GM19099 (cell line): ENCODE data around the gene PTBP3.

Source experiments
- POLR2A ChIP-seq: IDR thresholded peaks from 3 replicates; pipeline ENCODE4 v1.6.1; 2011; ENCODE audit warnings: low read depth; ENCODE audit not compliant: insufficient read length; ENCODE audit errors: extremely low read depth

Gene PTBP3

DNA sequence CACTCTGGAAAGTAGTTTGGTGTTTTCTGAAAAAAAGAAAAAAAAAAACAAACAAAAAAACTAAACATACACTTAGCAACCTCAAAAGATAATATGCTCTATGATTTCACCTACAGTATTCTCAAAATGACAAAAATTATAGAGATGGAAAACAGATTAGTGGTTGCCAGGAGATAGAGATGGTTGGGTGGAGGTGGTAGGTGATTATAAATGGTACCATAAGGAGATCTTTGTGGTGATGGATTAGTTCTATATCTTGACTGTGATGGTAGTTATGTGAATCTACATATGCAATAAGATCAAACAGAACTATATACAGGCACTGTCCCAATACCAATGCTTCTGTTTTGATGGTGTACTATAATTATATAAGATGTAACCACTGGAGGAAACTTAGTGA lies 32.0 kb downstream of the PTBP3 start:
- no peak for TF ChIP-seq POLR2A

DNA sequence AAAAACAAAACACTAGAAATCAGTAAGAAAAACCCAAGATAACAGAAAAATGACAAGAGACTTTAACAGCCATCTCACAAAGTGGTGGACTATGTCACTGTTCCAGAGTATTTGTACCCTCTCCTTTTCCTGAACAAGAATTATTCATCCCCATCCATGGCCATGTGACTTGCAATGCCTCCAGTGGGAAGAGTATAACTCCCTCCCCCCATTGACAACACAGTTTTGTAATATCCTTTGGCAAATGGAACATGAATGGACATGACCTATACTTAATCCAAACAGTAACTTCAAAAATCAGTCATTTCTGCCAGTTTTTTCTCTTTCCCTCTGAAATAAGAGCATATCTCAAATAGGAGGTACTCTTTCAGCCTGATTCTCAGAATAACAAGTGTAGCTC lies 33.9 kb downstream of the PTBP3 start:
- TF ChIP-seq POLR2A: no peak

DNA sequence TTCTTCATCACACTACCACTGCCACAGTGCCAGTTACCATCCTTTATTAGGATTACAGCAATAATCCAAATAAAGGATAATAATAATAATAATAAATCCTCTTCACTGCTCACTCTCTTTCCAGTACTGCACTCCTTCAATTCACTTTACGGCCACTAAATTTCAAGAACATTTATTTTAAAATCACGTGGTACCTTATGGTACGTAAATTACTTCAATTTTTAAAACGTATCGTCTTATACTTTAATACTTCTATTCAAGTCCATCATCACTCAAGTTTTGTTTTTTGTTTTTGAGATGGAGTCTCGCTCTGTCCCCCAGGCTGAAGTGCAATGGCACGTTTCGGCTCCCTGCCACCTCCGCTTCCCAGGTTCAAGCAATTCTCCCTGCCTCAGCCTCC lies 36.5 kb downstream of the PTBP3 start:
- no peak for TF ChIP-seq POLR2A

DNA sequence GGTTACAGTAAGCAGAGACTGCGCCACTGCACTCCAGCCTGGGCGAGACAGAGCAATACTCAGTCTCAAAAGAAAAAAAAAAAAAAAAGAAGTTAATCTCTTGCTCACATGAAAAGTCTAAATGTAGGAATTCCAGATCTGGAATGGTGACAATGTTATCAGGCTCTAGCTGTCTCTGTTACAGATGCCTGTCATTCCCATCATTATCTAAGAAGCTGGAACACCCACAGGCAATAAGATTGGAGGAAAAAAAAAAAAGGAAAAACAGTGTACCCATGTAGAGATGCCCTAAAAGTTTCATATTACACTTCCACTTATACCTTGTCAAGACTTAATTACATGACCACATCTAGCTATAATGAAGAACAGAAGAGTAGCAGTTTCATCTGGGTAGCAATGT lies 38.2 kb downstream of the PTBP3 start:
- no peak for TF ChIP-seq POLR2A

DNA sequence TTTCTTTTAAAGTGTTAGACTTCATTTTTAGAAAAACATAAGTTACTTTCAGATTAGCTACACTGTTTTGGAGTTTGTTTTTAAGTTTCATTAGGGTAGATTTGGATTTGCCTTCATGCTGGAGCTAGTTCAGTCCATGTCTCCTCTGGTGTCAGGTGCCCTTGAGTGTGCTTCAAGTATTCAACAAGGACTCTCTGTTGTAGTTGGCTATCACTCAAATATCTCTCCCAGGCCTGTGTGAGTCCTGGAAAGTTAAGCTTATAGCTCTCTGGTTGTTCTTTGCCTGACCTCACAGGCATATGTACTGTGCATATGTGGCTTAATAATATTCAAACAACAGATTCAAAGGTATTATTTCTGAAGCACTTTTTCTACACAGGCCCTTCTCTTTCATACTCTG lies 45.4 kb downstream of the PTBP3 start:
- TF ChIP-seq POLR2A: no peak

DNA sequence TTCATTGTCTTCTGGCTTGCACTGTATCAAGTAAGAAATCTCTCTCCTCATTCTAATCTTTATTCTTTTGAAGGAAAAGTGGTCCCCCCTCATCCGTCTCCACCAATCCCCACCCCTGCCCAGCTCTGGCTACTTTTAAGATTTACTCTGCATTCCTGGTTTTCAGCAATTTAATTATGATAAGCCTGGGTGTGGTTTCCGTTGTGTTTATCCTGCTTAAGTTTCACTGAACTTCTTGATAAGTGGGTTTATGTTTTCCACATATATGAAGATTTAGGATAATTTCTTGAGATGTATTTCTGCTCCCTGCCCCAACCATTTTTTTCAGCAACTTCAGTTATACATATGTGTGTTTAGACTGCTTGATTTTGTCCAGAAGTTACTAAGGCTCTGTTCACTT lies 46.5 kb downstream of the PTBP3 start:
- no peak for TF ChIP-seq POLR2A

DNA sequence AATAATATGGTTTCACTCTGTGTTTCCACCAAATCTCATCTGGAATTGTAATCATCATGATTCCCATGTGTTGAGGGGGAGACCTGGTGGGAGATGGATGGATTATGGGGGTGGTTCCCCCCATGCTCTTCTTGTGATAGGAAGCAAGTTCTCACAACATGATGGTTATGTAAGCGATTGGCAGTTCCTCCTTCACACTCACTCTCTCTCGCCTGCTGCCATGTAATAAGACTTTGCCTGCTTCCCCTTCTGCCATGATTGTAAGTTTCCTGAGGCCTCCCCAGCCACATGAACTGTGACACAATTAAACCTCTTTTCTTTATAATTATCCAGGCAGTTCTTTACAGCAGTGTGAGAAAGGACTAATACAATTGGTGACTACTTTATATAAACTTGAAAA lies 48.4 kb downstream of the PTBP3 start:
- TF ChIP-seq POLR2A: no peak

DNA sequence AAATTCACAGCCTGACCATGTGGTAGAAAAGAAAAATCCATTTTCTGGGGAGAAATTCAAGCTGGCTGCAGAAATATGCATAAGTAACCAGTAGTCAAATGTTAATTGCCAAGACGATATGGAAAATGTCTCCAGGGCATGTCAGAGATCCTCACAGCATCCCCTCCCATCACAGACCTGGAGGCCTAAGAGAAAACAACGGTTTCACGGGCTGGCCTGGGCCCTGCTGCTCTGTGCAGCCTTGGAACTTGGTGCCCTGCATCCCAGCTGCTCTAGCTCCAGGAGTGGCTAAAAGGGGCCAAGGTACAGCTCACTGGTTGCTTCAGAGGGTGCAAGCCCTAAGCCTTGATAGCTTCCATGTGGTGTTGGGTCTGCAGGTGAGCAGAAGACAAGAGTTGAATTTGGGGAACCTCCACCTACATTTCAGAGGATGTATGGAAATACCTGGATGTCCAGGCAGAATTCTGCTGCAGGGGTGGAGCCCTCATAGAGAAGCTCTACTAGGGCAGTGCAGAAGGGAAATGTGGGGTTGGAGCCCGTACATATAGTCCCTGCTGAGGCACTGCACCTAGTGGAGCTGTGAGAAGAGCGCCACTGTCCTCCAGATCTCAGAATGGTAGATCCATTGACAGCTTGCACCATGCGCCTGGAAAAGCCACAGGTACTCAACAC lies 49.7 kb downstream of the PTBP3 start:
- no peak for TF ChIP-seq POLR2A

DNA sequence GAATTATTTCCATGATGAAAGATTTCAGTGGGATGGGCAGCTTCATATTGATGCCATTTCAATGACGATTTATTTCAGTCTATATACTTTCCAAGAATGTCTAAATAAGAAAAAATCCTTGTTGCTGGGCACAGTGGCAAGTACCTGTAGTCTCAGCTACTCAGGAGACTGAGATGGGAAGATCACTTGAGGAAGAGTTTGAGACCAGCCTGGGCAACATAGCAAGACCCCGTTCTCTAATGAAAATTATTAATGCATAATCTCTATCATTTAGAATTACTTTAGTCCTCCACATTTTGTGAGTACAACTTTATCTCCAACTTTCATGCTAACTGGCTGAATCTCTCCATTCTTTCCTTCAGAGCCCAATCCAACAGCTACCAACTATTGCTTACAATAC lies 52.5 kb downstream of the PTBP3 start:
- no peak for TF ChIP-seq POLR2A

DNA sequence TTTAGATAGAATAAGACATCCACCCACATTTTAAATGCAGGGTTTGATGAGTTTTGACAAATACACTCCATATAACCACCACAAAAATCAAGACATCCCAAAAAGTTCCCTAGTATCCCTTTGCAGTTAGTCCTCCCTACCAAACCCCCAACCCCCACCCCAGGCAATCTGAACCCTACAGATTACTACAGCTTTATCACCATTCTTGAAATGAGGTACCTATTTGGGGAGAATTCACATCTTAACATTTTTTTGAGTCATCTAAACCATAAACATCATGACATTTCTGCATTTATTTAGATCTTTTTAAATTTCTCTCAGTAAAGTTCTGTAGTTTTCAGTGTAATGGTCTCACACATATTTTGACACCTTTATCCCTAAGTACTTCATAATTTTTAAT lies 53.9 kb downstream of the PTBP3 start:
- no peak for TF ChIP-seq POLR2A

DNA sequence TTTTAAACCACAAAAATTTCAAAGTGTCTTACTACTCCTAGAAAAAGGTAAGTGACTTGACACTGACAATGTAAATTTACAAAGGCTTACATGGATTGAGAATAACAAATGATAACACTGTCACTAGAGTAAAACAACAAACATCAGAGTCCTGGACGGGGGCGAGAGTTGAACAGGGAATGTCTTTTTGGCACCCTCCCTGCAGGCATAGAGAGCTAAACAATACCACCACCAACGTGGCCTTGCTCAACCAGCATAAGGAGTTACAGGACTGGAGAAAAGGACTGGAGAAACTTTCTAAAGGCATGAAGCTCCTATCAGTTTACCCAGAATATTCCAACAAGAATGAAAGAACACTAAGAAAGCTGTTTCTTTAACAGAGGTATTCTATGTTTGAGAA lies 55.3 kb downstream of the PTBP3 start:
- TF ChIP-seq POLR2A: no peak

DNA sequence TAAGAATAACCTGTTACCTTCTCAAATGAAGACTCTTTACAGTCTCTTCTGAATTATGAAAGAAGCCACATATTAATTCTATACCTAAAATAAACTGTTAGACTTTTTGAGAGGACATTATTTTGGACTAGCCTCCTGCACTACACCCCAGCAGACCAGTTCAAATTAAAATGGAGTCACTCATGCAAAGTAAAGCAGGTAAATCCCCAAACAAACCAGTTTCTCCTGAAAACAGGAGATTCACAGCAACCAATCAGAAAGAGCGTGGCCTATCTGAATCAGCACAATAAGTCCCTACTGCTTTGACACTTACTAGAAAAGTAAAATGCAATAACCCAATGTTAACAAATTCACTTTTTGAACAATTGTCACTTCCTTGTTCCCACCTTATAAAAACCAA lies 58.8 kb downstream of the PTBP3 start:
- no peak for TF ChIP-seq POLR2A

DNA sequence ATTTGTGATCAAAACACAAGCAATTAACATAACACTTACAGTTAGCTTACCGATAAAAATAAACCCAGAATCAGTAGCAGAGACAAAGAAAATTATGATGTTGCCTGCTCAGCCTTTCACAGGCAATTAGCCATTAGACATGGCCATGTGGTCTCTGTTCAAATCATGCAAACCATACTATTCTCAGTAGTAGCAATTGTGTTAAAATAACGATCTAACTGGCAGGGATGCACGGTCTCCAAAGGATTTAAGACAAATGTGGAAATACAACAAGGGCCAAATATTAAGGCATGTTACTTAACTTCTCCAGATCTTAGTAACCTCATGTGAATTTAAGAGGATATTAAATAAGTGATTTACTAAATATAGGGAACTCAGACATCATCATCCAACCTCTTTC lies 59.5 kb downstream of the PTBP3 start:
- TF ChIP-seq POLR2A: no peak

DNA sequence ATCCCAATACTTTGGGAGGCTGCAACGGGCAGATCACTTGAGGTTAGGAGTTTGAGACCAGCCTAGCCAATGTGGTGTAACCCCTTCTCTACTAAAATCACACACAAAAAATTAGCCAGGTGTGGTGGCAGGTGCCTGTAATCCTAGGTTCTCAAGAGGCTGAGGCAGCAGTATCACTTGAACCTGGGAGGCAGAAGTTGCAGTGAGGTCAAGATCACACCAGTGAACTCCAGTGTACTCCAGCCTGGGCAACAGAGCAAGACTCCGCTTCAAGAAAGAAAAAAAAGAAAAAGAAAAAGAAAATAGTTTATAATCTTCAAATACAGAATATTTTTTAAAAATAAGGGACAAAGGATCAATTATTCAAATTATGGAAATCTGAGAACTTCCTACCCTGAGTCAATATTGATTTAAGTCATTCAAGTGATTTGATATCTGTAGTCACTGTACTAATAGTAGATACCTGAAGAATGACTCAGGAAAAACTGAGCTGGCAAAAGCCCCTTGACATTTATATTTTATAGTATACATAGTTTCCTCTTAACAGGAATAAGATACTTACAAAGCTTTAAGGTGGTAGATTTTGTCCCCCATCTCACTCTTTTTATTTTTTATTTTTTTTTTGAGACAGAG lies 61.8 kb downstream of the PTBP3 start:
- TF ChIP-seq POLR2A: no peak

DNA sequence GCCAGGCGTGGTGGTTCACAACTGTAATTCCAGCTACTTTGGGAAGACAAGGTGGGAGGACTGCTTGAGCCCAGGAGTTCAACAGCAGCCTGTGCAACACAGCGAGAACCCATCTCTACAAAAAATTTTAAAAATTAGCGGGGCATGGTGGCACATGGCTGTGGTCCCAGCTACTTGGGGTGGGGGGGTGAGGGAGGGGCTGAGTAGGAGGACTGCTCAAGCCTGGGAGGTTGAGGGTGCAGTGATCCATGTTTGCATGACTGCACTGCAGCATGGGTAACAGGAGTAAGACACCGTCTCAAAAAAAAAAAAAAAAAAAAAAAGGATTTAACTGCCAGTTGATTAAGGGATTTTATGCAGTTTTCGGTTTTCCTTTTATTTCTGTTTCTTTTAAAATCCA lies 65.0 kb downstream of the PTBP3 start:
- no peak for TF ChIP-seq POLR2A

DNA sequence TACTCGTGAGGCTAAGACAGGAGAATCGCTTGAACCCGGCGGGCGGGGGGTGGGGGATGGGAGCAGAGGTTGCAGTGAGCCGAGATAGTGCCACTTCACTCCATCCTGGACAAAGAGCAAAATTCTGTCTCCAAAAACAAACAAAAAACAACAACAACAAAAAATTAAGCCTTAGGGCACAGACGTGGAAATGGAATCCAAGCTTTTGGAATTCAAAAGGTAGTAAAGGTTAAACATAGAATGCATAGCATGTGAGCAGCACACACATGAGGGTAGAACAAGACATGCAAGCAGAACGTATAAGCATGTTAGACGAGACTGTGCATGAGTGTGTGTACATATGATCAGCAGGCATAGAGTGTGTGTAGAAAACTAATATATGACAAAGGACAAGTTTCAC lies 68.0 kb downstream of the PTBP3 start:
- TF ChIP-seq POLR2A: no peak

DNA sequence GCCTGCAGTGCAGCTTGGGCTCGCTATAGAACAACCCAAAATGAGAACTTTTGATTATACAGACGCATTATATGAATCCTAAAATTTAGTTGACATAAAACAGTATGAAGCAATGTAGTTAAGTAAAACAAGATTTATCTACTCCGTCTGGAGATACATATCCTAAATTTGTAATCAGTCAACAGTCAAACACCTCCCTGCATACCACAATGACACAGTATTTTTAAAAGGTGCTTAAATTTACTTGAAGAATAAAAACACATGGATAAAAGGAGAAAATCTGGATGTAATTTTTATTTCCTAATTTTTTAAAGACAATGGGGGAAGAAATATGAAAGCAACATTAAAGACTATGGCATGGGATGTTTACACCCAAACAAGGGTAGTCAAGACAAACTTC lies 70.8 kb downstream of the PTBP3 start:
- no peak for TF ChIP-seq POLR2A
